HG03432 (cell line): ENCODE measurements around the gene PHKB.
"Not testable (repeated sequence)": the region's sequence is repeated elsewhere in the genome, so short reads cannot be mapped to it uniquely, and the experiment has no call there.

Source experiments
- ATAC-seq: cut with Tn5 transposase; IDR thresholded peaks from one replicate; pipeline ENCODE4 v1.9.1; 2021; ENCODE audit warnings: mild to moderate bottlenecking, moderate library complexity; ENCODE audit not compliant: unreplicated experiment

The PHKB gene

DNA sequence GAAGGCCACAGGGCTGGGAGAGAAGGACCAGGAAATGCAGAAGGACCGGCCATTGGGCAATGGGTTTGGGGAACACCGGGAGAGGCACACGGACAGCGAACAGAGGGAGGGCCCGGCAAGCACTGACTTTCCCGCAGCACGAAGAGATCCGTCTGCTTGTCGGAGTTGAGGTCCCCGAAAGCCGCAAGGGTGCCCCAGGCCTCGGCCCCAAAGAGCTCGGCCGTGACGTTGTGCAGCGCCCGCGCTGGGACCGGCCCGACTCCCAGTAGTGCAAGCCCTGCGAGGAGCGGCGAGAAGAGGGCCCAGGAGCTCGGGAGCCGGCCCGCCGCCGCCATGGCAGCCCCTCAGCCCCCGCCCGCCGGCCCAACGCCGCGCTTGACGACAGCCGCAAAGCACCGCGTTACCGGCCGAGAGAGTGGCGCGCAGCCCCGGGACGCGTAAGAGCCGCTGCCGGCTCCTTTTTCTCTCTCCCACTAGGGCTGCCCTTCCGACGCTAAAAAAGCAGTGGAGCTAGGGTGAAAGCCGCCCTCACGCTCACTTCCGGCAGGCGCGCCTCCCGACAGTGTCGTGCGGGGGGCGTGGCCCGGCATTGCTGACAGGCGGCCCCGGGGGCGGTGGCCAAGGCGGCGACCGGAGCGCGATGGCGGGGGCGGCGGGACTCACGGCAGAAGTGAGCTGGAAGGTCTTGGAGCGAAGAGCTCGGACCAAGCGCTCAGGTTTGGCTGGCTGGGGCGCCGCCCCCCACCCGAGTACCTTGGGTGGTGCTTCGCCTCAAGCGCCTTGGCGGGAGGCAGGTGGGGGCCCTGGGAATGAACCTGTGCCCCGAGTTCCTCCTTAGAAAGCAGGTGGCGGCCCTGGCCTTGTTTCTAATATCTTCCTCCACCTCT is at the start of gene PHKB, which contains the start of gene ITFG1:
PHKB (plus strand) TSS at position 621 of the 887 bp plus-strand sequence; CDS start at position 641, 20 bp downstream.
ITFG1 (minus strand) TSS at position 353 of the 887 bp plus-strand sequence; CDS start at position 335, 18 bp downstream.
- peak; percentile 80 for ATAC-seq

DNA sequence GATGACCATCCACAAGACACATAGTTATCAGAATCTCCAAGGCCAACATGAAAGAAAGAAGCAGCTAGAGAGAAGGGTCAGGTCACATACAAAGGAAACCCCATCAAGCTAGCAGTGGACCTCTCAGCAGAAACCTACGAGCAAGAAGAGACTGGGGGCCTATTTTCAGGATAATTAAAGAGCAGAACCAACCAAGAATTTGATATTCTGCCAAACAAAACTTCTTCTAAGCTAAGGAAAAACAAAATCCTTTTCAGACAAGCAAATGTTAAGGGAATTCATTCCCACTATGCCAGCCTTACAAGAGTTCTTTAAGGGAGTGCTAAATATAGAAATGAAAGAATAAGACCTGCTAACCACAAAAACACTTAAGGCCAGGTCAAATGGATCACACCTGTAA is 48.1 kb upstream of the PHKB start:
- no peak for ATAC-seq

DNA sequence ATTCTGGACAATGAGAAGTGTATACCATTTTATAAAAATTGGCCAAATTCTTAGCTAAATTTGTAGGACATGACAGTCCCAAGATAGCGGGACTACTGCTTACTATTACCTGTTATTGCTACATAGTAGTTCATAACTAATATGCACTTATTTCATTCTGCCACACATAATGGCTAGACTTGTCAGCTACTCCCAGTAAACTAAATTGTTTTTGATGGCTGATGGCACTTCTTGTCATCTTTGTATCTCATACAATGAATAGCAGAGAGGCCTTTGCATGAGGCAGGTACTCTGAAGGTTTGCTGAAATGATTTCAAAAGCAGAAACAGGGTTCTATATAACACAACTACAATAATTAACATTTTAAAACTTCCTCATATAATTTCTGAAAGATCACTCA is 44.3 kb upstream of the PHKB start:
- no peak for ATAC-seq

DNA sequence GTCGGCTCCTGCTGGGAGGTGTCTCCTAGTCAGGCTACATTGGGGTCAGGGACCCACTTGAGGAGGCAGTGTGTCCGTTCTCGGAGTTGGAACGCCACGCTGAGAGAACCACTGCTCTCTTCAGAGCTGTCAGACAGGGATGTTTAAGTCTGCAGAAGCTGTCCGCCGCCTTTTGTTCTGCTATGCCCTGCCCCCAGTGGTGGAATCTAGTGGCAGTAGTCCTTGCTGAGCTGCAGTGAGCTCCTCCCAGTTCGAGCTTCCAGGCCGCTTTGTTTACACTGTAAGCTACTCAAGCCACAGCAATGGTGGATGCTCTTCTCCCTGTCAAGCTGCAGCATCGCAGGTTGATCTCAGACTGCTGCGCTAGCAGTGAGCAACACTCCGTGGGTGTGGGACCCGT is 36.3 kb upstream of the PHKB start:
- no peak for ATAC-seq

DNA sequence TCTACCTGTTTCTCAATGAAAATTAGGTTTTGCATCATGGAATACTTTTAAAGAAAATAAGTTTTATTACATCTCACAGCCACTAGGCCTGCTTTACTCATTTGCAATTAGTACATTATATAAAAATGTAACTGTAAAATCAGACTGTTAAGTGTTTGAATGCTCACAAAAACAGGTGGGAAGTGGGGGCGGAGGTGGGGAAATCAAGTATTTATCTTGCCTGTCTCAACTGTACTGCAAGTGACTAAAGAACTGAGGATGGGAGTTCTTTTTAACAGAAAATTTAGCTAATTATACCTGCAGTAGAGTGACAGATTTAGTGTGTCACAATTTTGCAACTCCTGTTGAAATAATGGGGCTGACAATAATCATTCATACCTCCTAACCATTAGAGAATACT is 34.3 kb upstream of the PHKB start:
- ATAC-seq: no peak

DNA sequence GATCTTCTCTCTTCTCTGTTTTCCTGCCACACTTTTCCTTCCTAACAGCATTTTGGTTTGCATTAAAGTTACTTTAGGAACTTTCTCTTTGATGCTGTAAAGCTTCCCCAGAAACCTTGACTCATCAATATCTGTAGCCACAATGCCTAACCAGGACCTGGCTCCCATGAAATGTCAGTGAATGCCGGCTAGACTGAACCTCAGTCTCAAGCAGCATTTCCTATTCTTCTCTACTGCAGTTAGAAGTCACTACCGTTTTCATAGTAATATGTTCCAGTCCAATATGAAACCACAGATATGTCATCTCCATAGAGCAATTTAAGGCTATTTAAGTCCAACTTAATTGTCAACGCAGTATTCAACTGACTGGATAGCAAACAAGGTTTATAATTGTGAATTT is 29.2 kb upstream of the PHKB start:
- no peak for ATAC-seq

DNA sequence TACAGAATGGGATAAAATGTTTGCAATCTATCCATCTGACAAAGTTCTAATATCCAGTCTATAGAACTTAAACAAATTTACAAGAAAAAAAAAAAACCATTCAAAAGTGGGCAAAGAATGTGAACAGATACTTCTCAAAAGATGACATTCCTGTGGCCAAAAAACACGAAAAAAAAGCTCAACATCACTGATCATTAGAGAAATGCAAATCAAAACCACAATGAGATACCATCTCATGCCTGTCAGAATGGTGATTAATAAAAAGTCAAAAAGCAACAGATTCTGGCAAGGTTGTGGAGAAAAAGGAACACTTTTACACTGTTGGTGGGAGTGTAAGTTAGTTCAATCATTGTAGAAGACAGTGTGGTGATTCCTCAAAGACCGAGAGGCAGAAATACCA is 26.9 kb upstream of the PHKB start:
- not testable (repeated sequence) for ATAC-seq

DNA sequence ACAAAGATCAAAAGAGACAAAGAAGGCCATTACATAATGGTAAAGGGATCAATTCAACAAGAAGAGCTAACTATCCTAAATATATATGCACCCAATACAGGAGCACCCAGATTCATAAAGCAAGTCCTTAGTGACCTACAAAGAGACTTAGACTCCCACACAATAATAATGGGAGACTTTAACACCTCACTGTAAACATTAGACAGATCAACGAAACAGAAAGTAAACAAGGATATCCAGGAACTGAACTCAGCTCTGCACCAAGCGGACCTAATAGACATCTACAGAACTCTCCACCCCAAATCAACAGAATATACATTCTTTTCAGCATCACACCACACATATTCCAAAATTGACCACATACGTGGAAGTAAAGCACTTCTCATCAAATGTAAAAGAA is 21.1 kb upstream of the PHKB start:
- not testable (repeated sequence) for ATAC-seq

DNA sequence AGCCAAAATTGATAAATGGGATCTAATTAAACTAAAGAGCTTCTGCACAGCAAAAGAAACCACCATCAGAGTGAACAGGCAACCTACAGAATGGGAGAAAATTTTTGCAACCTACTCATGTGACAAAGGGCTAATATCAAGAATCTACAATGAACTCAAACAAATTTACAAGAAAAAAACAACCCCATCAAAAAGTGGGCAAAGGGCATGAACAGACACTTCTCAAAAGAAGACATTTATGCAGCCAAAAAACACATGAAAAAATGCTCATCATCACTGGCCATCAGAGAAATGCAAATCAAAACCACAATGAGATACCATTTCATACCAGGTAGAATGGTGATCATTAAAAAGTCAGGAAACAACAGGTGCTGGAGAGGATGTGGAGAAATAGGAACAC is 18.2 kb upstream of the PHKB start:
- ATAC-seq: not testable (repeated sequence)

DNA sequence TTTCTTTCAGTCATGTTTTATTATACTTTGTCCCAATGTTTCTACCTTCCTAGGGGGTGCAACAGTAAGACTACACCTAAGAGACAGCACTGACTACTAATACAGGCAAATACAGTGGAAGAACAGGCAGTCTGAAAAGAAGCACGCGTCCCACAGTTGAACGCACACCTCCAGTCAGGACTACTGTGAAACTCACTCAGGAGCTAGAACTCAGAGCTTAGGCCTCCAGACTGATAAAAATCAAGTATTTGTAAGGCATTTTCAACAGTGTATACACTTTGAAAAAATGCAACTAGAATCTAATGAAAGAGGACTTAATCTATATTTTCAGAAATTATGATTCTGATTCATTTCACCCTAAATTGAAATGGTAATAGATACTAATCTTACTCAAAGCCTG is 14.7 kb upstream of the PHKB start:
- ATAC-seq: no peak

DNA sequence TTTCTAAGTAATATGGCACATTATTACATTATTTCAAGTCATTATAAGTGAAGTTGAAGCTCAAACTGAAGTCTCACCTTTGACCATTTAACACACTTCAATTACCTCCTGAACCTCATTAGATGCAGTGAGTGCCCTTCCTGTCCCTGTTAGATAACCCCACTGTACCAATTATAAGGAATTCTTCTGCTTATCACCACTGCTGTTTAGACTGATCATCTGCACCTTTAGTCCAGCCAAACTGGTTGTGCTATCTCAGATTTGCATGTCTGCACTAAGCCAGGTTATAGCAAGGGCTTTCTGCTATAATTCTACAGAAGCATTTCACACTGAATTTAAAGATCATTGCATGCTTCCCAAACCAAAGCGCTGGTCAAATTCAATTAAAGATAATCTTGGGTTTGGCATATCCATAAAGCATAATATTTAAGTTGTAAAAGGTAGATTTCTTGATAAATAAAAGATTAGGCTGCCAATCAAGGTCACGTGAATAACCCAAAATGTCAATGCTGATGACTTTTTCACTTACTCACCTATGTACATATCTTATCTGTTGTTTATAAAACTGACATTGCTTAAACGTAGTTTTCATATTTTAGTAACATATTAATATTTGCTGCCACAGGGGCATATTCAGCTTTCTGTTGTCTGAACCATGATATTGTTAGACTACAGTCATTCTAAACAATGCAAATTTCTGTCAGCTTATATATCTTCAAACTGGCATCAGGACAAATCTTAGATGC is 12.1 kb upstream of the PHKB start:
- ATAC-seq: no peak

DNA sequence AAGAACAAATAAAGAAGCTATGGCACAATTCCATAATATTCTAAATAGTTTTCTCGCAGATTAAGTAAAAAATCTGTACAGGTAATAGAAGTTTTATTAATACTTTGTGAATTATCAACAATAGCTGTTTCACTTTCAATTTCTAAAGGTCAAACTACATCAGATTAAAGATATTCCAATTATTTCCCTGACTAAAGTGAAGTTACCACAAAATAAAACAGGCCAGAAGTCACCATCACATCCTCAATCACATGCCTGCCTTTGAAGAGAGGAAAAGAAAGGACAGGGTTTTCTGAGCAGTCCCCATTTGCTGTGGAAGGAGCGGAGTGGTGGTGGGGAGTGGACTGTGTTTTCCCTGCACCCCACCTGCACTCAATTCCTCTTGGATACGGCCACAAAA is 11.3 kb upstream of the PHKB start:
- no peak for ATAC-seq

DNA sequence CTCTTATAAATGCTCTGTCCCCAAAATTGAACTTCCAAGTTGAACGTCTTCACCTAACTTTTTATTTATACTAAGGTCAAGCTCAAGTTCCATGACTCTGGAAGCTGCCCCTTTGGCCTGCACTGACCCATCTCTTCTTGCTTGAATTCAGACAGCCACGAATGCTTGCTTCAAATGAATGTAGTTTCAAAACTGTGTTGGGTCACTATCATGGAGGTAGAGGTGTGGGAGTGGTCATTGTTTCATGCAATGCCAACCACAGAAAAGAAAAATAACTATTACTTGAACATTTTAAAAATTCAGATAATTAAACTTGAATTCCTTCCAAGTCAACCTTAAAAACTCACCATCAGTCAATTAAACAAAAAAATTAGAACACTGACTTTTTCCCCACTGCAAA is 2.8 kb upstream of the PHKB start:
- no peak for ATAC-seq

DNA sequence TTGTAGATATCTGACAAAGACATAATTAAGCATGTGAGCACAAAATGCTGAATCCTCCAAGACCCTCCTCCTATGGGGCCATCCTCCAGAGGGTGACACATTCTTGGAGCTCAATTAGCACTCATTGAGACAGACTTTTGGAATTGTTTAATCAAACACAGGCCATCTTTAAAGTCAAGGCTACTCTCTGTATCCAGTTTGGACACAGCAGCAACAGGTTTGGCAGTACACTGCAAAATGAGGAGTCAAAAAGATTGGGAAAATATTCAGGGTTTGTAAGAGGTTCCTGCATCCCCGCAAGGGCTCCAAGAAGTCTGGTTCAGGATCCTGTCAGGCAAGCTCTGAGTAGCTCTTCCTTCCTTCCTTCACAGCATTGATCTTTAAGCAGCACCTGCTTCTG is 1.5 kb upstream of the PHKB start:
- ATAC-seq: no peak

DNA sequence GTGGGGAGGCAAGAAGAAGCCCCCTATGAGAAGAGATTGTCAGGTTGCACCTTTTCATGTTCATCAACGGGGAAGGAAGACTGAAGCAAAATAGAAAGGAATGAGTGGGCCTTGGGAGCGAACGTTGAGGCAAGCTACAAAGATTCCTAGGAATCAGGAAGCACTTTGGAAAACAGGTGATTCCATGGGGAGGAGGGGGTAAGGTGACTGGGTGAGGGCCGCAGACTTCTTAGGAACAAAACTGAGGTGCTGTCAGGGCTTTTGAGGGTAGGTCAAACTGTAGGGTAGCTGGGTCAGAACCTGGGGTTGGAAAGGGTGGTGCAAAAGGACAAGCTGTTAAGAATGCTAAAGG is 796 bp upstream of the PHKB start:
- peak; percentile 0 for ATAC-seq

DNA sequence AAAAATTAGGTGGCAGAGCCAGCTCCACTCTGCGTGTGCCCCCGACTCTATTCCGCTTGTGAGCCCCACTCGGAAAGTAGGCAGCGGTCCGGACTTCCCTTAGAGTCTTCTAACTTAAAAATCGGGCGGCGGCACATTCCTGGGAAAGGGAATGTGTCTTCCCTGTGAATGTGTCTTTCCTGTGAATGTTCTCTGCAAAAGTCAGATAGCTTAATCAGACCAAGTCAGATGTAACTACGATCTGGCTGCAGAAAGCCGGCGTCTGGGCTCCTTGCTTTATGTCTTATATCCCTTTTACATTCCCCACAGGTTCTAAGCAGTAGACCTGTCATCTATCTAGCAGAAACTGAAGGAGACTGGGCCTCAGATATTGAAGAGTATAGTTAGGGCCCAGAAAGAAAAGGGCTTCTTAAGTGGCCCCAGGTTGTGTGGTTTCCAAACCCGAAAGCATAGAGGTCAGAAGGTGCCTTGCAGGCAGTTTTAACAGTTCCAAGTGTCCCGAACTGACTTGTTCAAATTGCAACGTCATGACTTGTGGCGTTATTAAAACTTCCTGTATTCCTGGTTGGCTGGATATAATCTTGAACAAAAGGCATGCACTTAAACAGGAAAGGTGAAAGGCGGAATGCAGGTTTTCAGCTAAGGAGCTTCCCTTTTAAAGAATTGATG is 601 bp downstream of the PHKB start:
- ATAC-seq: peak; percentile 31

DNA sequence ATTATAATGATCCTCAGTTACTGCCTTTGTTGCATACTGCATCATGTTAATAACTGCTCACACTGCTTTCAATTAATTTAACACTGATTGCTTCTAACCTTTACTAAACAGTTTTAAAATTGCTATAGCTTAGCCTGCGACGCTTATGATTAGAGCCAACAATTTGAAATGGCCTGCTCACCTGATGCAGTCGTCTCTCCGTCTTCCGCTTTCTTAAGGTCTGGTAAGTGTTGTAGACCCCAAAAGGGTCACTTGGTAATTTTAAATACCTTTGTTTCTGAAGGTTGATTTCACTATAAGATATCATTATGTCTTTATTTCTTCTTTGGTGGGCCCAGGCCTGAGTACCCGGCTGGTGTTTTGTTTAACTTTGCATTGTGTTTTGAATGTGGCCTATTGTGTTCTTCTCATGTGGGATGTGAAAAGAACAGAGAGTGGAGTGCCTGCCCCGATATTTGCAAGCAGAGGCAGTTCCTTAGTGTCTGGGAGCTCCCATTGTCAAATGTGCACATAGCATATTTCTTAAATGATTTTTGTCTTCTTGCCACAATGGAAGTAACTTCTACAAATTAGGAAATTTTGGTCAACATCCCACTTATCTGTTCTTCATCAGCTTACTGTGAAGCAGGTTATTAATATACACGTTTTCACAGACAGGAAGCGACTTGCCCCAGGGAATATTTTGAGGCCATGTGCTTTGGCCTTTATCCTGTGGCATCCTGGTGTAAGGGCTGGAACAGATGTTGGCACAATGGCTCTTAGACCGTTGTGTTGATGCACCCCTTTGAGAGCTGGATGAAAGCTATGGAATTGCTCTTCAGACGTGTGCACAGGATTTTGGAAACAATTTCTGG is 2.9 kb downstream of the PHKB start:
- ATAC-seq: no peak

DNA sequence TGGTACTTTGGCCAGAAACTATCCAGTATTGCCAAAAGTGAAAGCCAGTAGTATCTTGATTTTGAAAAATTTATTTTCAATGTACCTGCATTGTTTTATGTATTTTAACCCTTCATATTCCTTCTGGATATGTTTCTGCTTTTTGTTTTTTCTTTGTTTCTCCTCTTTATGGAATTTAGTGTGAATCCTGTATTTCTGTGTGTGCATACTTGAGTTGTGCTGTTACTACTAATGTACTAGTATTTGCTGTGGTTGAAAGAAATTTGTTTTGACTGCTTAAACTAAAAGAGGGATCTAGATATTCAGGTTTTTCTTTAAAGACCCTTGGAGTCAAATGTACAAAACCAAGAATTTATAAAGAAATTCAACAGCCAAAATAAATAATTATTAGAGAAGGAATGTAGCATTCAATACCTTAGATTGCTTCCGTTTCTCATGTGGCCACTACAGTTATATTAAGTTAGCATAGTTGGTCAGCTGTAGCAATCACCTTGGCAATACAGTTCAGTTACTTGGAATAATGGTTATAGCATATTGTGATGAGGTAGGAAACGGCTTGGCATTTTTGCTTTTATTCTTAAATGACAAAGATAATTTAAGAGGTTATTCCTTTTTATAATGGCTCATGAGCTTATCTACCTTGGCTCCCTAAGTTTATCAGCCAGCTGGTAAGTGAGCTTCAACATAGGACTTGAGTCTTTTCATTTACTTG is 4.9 kb downstream of the PHKB start:
- ATAC-seq: no peak

DNA sequence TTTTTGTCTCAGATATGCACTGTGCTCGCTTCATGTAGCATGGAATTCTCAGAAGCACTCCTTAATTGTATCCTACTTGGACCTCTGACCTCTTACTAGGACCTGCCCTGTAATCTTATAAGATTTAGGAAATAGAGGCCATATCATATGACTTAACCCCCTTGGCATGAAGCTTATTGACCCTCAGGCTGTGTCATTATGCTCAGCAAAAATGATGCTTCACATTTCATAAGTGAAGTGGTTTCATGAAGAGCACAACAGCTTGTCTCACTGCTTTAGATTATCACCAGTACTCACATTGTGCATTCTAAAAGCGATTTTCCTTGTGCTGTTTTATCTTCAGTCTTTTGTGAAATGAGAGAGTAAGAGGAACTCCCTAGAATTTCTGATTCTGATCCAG is 6.4 kb downstream of the PHKB start:
- ATAC-seq: no peak

DNA sequence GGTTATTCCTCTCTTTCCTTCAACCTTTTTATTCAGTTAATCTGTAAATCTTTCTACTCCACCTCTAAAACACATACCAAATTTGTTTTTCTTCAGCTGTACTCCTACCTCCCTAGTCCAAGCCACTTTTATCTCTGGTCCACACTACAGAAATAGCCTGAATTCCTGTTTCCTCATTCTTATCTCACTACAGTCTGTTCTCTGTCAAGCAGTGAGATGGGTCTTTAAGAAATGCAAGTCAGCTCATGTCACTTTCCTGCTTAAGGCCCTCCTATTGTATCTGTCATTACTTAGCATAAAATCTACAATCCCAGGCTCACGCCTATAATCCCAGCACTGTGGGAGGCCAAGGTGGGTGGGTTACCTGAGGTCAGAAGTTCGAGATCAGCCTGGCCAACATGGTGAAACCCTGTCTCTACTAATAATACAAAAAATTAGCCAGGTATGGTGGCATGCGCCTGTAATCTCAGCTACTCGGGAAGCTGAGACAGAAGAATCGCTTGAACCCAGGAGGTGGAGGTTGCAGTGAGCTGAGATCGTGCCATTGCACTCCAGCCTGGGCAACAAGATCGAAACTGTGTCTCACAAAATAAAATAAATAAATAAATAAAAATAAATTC is 7.0 kb downstream of the PHKB start:
- ATAC-seq: not testable (repeated sequence)
